NCI-H1105 (cell line): ENCODE data around the gene GAS5.
"Not testable (repeated sequence)": the region's sequence is repeated elsewhere in the genome, so short reads cannot be mapped to it uniquely, and the experiment has no call there.

ENCODE experiments used
- DNase-seq: peaks from one replicate; lab custom pipeline; 2025; lab: John Stamatoyannopoulos, UW

Gene GAS5

GRCh38 chr1:173869021-173869359, 1.2 kb upstream of the GAS5 start:
- DNase-seq: no peak

DNA sequence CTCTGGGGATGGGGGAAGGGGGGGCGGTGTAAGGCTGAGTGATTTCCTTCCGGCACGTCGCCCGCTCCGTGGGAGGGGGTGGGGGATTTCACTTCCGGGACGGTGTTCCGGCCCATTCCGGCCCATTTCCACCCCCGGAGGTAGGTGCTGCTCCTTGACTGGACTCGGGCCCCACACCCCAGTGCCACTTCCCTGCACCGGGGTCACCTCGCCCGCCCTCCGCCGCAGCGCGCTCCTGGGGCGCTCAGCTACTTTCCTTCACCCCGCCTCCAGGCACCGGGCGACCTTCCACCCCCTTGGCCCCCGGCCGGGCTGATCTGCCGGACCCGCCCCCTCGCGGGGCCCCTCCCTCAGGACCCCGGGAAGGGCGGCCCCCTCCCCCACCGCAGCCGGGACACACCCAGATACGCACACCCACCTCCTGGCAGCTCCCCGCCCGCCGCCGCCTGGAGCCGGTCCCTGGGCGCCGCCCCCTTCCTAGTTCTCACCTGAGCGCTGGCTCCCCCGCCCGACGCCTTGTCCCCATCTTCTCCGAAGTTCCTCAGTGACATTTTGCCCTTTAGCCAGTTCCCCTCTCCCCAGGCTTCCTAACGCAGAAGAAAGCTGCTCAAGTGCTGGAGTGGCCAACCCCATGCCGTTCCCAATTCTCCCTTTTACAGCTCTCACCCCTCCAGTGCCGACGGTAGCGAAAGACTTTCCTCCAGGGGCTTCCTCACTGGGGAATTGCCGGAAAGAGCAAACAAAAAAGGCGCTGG, 654 bp upstream of the GAS5 start, which contains the start of gene ZBTB37:
Gene ZBTB37 (plus strand): TSS at position 115 of the 755 bp plus-strand sequence. CDS start 1,846 bp downstream, outside the sequence.
- DNase-seq: peak; percentile 93

DNA sequence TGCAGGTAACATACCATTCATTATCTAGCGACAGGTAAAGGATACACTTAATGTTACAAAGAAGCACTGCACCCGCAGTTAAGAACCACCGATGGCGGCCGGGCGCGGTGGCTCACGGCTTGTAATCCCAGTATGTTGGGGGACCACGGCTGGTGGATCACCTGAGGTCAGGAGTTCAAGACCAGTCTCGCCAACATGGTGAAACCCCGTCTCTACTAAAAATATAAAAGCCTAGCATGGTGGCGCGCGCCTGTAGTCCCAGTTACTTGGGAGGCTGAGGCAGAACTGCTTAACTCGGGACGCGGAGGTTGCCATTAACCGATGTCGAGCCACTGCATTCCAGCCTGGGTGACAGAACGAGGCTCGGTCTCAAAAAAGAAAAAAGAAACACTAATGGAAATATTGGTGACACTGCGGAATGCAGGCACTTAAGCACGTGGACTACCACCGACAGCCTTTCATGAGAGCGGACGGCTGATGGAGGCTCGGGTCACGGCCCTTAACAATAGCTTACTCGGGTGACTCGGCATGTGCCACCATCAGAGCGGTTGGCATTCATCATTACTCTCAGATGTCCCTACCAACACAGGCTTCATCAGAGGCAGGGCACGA, 542 bp downstream of the GAS5 start:
- DNase-seq: peak; percentile 40

DNA sequence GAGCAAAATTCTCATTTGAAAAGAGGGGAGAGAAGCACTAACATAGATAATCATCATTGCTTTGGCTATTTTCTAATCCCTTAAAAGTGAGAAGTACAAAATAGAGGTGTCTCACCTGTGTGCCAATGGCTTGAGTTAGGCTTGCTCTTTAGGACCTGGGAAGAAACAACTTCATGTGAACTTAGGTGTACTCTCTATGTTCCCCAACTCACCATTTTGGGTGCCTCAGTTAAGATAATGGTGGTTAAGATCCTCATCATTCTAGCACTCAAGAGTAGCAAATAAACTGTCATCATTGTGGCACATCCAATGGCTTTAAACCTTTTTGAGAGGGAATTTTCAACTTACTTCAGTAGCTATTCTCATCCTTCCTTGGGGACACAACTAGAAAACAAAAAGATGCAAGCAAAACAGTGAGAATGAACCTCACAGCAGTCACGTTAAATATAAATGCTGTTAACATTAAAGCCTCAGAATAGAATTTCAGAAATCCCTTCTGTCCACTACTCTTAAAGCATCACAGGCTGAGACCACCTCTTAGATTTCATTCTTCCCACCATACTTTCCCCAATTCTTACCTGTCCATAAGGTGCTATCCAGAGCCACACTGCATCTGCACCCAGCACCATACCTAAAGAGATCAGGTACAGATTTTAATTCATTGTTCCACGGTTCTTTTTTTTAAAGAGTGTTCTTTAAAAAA, 1.2 kb downstream of the GAS5 start:
- DNase-seq: no peak

- no peak for DNase-seq
These were observed 2.2 kb downstream of the GAS5 start for GRCh38 chr1:173865468-173866164.

DNA sequence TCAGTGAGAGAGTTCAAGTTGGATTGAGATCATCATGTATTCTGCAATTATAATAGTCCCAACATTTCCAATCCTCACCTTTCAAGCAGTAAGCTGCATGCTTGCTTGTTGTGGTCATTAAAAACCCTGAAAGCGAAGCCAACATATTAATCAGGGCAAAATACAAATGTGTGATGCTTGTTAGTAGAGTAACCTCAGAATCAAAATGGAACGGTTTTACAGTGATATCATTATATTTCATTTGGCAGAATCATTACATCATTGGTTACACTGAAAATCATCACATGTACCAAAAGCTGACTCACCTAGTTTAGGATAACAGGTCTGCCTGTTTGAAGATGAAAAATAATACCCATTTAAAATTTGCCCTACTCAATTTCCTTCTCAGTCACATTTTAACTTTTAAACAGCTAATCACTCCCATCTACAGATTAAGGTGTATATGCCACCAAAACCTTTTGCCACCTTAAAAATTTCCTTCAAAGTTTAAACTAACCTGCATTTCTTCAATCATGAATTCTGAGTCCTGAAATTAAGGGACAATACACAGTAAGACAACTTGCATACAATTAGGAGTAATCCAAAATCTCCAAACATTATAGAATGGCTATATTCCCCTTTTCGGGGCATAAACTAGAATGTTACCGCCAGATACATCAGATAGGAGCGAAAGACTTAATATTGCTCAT, 3.5 kb downstream of the GAS5 start:
- DNase-seq: no peak

DNA sequence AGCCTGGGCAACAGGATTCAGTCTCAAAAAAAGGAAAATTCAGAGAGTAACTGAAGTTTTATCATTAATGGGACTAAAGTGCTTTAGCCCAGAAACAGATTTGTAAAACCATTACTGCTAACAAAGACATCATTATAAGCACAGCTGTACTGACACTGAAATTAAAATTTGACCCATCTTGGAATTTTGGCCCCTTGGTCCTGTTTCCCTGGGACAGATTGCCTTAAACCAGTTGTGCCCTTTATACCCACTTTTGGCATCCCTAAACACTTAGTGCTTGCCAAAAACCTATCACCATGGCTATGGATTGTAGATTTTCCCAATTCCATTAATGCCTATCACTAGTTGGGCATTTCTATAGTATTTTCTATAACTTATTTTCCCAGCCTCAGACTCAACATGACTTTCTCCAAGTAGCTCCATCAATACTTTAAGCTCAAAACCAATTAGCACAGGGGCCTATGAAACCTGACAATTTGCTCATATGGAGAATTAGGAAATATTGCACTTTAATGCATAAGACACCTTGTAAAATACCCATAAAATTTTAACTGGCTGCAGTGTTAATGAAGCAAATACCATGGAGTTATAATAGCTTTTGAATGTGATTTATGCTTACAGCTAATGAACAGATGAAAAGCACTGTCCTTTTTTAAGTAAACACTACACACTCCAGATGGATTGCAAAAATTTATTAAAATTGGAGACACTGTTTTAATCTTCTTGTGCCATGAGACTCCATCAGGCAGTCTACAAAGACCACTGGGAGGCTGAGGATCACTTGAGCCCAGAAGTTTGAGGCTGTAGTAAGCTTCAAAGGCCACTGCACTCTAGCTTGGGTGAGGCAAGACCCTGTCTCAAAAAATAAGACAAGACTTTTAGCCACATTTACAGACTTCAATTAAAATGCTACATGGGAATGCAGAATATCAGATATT, 4.3 kb downstream of the GAS5 start:
- no peak for DNase-seq

DNA sequence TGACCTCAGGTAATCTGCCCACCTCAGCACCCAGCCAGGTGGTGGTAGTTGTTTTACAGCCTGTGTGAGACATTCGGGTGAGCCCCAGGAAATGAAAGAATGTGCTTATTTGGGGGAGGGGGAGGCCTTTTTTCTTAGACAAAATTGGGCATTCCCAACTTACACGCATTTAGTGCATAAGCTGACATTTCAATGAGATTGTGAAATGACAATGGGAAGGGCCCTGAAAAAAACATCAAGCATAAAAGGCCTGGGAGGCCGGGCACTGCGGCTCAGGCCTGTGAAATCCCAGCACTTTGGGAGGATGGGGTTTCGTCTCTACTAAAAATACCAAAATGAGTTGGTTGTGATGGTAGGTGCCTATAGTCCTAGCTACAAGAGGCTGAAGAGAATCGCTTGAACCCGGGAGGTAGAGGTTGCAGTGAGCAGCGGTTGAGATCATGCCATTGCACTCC, 5.0 kb downstream of the GAS5 start:
- no peak for DNase-seq

DNA sequence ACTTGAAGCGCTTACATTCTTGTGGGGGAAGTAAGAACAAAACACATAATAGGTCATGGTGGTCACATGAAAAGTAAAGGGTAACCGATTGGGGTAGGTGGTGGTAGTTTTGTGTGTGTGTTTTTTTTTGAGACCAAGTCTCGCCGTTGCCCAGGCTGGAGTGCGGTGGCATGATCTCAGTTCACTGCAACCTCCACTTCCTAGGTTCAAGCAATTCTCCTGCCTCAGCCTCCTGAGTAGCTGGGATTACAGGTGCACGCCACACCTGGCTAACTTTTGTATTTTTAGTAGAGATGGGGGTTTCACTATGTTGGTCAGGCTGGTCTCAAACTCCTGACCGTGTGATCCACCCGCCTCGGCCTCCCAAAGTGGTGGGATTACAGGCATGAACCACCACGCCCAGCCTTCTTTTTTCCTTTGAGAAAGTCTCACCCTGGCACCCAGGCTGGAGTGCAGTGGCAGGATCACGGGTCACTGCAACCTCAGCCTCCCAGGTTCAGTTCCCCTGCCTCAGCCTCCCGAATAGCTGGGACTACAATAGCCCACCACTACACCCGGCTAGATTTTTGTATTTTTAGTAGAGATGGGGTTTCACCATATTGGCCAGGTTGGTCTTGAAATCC, 5.5 kb downstream of the GAS5 start:
- not testable (repeated sequence) for DNase-seq

DNA sequence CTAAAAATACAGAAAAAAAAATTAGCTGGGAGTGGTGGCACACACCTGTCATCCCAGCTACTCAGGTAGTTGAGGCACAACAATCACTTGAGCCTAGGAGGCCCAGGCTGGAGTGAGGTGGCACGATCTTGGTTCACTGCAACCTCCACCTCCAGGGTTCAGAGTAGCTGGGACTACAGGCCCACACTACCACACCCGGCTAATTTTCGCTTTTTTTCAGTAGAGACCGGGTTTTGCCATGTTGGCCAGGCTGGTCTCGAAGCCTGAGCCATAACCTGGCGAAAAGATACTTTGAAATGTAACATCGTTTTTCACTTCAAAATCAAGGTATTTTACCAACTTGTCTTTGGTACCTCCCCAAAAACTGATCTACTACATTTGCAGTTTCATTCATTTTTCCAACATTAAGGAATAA, 6.1 kb downstream of the GAS5 start:
- DNase-seq: no peak

DNA sequence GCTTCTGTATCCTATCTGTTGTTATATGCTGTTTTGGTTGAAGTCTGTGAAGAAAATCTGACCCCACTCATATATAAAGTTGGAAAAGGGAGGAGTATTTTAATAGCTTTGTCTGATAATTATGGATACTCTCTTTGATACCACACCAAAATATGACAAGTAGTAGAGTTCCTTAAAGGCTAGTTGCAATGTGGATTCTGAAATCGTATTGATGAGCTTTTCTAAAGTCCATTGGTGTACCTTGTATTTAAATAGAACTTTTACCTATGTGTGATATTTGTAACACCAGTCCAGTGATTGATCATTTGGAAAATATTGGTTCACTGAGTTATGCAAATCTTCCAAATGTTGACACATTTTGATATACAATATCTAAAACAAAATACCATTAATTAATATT, 7.7 kb downstream of the GAS5 start:
- DNase-seq: no peak

DNA sequence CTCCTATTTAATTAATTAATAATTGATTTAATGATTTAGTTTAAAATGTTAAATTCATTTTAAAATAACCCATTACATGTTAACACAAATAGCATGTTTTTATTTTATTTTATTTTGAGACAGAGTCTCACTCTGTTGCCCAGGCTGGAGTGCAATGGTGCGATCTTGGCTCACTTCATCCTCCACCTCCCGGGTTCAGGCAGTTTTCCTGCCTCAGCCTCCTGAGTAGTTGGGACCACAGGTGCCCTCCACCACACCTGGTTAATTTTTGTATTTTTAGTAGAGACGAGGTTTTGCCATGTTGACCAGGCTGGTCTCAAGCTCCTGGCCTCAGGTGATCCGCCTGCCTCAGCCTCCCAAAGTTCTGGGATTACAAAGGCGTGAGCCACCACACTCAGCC, 8.2 kb downstream of the GAS5 start:
- DNase-seq: not testable (repeated sequence)

GRCh38 chr1:173857363-173857917, 10.3 kb downstream of the GAS5 start:
- DNase-seq: no peak

DNA sequence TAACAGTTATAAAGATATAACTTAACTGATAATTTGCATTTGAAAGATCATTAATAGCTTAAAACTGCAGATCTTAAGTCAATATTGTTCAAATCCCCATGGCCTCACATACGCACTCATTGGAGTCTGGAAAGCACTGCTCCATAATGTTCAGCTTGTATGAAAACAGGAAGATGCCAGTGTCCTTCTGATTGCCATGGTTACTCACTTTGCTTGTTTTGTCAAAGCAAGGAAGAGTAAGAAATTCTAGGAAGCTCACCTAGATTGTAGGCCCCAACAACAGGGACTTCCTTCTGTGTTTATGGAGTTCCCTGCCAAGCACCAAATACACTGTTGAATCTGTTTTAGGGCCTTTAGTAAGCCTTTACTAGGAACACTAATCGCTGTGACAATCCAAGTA, 10.9 kb downstream of the GAS5 start:
- DNase-seq: no peak

DNA sequence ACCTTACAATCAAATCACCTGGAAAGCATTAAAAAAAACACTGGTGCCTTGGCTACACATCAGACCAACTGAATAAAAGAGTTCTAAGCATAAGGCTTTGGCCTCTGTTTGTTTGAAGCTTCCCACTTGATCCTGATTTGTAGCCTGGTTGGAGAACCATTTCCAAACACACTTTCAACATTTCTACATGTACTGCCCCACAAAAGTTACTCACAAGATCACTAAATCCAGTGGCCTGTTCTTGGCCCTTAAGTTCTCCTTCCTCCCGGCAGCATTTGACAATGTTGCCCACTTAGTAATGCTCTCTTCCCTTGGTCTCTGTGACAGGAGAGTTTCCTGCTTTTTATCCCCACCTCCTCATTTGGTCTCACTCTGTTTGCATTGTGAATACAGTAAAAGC, 11.8 kb downstream of the GAS5 start:
- no peak for DNase-seq

DNA sequence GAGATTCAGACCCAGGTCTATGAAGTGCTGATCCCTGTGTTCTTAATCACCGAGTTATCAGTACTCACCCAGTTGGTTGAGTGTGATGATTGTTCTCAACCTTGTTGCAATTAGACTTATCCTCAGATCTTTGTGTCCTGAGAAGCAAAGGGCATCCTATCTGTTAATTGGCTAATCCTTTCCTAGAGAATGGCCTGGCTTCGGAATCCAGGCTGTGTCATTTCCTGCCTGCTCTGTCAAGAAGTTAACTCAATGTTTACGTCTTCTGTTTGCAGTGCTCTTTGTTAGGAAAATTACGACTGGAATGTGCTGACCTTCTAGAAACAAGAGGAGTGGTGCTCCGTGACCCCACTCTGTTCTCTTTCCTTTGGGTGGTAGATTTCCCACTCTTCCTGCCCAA, 14.7 kb downstream of the GAS5 start:
- no peak for DNase-seq

DNA sequence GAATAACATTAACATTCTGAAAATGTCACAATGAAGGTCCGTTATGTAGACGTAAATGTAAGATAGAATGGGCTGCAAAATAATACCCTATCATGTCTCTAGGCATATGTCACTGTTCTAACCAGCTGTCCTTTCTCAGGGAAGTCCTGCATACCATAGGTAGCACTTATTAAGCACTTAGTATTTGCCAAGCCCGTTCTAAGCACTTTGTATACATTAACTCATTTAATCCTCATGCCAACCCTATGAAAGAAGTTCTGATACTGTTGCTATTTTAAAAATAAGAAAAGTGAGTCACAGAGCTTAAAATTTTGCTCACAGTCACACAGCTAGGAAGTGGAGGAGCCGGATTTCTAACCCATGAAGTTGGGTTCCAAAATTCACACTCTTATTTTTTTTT, 15.7 kb downstream of the GAS5 start:
- DNase-seq: no peak

DNA sequence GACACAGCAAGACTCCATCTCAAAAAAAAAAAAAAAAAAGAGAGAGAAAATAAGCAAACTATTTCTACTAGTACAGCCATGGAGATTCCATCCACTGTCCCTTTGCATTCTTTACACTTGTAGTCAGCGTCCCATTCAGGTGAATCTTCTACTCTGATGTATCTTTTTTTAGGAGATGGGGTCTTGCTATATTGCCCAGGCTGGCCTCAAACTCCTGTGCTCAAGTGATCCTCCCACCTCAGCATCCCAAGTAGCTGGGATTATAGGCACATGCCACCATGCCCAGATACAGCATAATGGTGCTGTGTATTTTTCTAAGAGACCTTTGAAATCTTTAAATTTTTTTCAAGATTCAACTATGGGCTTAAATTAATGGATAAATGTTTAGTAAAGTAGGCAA, 35.0 kb downstream of the GAS5 start:
- no peak for DNase-seq

DNA sequence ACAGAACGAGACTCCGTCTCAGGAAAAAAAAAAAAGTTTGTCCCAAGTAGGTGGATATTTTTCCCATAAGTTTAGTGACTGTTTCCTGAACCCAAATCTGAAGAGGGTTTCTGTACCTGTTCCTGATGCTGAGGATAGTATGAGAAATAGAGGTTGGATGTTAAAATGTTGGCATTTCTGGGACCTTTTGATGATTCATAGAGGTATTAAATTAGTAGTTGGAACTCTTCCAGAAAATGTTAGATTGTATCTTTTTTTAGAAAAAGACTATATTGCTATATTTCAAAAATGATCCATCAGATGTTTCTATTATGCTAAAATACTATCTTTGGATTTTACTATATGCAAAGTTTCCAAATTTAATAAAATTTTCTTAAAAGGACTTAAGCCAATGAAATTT, 40.2 kb downstream of the GAS5 start:
- no peak for DNase-seq
